Cardiac fibroblast (primary cell): ENCODE measurements around the gene EEPD1.

Experiments
- DNase-seq, 2 donors: peaks; one replicate each; pipeline versions ENCODE4 v3.0.0 to v3.0.0-alpha.2; 2010; ENCODE audit warnings: low read depth in 2 of 2
- H3K4me3 ChIP-seq, 2 donors: replicated peaks in 1 of 2; 1 replicate in 1 of 2; 2 replicates in 1 of 2; pipeline ENCODE4 v1.5.1; 2011; ENCODE audit warnings: low read depth in 2 of 2, low read length in 2 of 2, mild to moderate bottlenecking in 2 of 2, moderate library complexity in 1 of 2
- TF ChIP-seq, protein P1 (sequence below): IDR thresholded peaks from one replicate; pipeline ENCODE4 v1.5.1; 2011; ENCODE audit warnings: low read depth, mild to moderate bottlenecking, low read length, inconsistent platforms

The EEPD1 gene

DNA sequence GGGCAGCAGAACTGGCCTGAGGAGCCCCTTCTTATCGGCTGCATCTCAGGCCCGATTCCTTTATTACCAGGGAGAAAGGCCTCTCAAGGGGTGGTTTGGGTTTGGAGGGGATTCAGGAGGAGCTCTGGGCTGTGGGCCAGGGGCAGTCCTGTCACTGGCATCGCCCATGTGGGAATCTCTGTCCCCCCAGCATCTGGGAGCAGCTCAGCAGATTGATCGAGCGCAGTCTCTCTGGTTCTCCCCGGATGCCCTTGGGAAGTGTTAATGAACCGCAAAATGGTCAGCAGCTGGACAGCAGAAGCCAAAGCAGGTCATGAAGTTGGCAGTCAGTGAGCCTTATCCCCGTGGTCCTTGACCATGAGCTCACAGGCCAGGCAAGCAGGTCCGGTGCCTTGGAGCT lies 132.2 kb downstream of the EEPD1 start:
- TF ChIP-seq, protein P1, sequence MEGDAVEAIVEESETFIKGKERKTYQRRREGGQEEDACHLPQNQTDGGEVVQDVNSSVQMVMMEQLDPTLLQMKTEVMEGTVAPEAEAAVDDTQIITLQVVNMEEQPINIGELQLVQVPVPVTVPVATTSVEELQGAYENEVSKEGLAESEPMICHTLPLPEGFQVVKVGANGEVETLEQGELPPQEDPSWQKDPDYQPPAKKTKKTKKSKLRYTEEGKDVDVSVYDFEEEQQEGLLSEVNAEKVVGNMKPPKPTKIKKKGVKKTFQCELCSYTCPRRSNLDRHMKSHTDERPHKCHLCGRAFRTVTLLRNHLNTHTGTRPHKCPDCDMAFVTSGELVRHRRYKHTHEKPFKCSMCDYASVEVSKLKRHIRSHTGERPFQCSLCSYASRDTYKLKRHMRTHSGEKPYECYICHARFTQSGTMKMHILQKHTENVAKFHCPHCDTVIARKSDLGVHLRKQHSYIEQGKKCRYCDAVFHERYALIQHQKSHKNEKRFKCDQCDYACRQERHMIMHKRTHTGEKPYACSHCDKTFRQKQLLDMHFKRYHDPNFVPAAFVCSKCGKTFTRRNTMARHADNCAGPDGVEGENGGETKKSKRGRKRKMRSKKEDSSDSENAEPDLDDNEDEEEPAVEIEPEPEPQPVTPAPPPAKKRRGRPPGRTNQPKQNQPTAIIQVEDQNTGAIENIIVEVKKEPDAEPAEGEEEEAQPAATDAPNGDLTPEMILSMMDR: no peak
- no peak for DNase-seq
- H3K4me3 ChIP-seq: no peak overlapping the region

DNA sequence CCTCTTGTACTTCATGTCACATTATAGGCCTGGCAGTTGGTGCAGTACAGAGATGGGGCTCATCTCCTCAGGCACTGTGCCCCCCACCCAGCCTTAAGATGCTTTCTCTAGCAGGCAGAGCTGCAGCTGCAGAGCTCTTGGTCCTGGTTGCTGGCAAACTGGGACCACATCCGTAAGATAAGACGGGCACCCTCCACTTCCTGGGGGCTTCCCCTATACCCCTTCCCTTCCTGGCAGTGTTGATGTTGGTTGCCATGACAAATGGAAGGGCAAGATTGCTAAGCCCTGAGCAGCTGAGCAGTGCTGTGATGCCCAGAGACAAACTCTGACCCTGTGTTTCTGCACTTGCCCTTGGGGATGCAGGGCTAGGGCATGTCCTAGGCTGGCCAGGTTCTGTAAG lies 133.2 kb downstream of the EEPD1 start:
- H3K4me3 ChIP-seq: no peak overlapping the region
- no peak for DNase-seq
- TF ChIP-seq, protein P1: no peak

DNA sequence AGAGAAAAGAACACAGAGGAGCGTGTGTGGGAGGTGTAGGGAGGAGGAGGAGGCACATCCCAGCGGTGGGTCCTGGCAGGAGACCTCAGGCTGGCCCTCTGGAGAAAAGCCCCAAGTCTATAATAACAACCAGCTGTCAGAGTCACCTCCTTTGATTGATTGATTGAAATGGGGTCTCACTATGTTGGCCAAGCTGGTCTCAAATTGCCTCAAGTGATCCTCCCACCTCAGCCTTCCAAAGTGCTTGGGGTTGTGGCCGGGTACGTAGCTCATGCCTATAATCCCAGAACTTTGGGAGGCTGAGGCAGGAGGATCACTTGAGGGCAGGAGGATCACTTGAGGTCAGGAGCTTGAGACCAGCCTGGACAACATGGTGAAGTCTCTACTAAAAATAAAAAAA lies 133.6 kb downstream of the EEPD1 start:
- no peak overlapping the region for H3K4me3 ChIP-seq
- DNase-seq: no peak
- TF ChIP-seq, protein P1: no peak

- no peak overlapping the region for H3K4me3 ChIP-seq
- TF ChIP-seq, protein P1: no peak
- DNase-seq: no peak
Observed at GRCh38 chr7:36287371-36288241, 134.6 kb downstream of the EEPD1 start.

DNA sequence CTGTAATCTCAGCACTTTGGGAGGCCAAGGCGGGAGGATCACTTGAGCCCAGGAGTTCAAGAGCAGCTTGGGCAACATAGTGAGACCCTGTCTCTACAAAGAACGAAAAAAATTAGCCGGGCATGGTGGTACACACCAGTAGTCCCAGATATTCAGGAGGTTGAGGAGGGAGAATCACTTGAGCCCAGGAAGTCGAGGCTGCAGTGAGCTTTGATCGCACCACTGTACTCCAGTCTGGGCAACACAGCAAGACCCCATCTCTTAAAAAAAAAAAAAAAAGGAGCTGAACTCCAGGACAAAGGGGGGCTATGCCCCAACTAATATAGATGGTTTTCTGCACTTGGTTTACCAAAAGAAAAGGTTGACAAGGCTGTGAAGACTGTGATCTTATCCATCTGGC lies 135.4 kb downstream of the EEPD1 start:
- no peak overlapping the region for H3K4me3 ChIP-seq
- TF ChIP-seq, protein P1: no peak
- no peak for DNase-seq

DNA sequence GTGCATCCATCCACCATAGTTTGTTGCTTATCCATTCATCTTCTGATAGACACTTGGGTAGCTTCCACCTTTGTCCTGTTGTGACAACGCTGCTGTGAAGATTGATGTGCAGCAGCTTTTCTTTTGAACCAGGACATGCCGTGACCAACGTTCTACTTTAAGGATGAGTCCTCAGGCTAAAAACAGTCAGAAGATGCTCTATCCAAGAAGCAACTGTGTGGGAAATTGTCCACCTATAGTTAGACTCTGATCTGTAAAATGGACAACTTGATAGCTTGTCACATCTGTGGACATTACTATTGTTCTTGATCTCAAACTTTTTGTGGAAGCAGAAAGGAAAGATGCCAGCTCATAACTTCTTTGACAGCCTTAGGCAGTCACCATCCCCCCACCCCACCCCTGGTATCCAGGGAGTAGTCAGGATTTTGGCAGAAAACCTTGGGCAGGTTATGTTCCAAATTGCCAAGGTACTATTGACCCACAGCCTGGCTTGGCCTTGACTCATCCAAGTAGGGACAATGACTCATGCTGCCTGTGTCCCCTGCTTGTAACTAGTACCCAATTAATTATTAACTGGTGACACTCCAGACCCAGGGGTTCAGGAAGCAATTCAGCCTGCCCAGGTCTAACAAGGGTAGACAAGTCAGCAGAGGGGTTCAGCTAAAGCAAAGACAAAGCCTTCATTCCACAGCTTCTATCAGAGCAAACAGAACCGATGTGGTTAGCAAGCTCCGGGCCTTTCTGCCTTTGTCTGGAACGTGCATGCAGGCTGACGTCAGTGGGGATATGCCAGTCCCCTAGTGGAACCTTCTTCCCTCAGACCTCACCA lies 137.0 kb downstream of the EEPD1 start:
- TF ChIP-seq, protein P1: no peak
- no peak for DNase-seq
- no peak overlapping the region for H3K4me3 ChIP-seq
